ENCODE data around the gene SHC2. TPM values are rescaled to one million over a fixed set of nuclear protein-coding genes. Genes with fewer than 3 reads are reported as not detected.

Gene SHC2
- total RNA-seq, 1 donor from 2014 or later = 29.7 TPM

- H3K27ac Mint-ChIP-seq (ENCODE audit: unreplicated experiment) = no peak overlapping the region
- Histone ChIP-seq H3K4me2 (ENCODE audit: low read length) (no peak overlapping the region), H3K4me3 (ENCODE audit: insufficient read depth, low read depth, low read length) (no peak overlapping the region), H3K9ac (ENCODE audit: low read length) (no peak overlapping the region), H3K27ac (ENCODE audit: low read depth, low read length) (no peak overlapping the region), H3K9me3 (ENCODE audit: insufficient read depth, low read depth, low read length) (no peaks in the 10 kb centered on the region), H4K20me1 (ENCODE audit: insufficient read depth, low read length) (no peaks in the 10 kb centered on the region), H3K36me3 (ENCODE audit: insufficient read depth, low read length) (no peaks in the 10 kb centered on the region), H3K27me3 (ENCODE audit: insufficient read depth, low read length) (no peaks in the 10 kb centered on the region), H3K4me1 (ENCODE audit: insufficient read depth, low read length) (no peaks in the 10 kb centered on the region), H3K79me2 (ENCODE audit: insufficient read depth, low read length) (no peaks in the 10 kb centered on the region), H2AFZ (ENCODE audit: low read depth, low read length) (no peak overlapping the region)
- H3K36me3 Mint-ChIP-seq (ENCODE audit: low read depth, unreplicated experiment) = no peaks in the 10 kb centered on the region
- H3K27me3 Mint-ChIP-seq (ENCODE audit: low read depth, unreplicated experiment) = peaks cover 8% of the 10 kb centered on the region
- FAIRE-seq = no peak
- TF ChIP-seq EZH2 (IDR thresholded peaks at IDR 0.05; ENCODE audit: insufficient read depth, low read length) (no peak), CTCF (IDR thresholded peaks at IDR 0.05; ENCODE audit: insufficient read depth, low read depth, low read length) (no peak)
- DNase-seq (ENCODE audit: low read depth) = no peak
- H3K4me3 Mint-ChIP-seq (ENCODE audit: unreplicated experiment) = no peak overlapping the region
- H3K9me3 Mint-ChIP-seq (ENCODE audit: unreplicated experiment) = peaks cover 3% of the 10 kb centered on the region
- peaks cover 6% of the 10 kb centered on the region for H3K4me1 Mint-ChIP-seq (ENCODE audit: low read depth, unreplicated experiment)
These were observed 6.7 kb upstream of the SHC2 start for GRCh38 chr19:467554-467953.

DNA sequence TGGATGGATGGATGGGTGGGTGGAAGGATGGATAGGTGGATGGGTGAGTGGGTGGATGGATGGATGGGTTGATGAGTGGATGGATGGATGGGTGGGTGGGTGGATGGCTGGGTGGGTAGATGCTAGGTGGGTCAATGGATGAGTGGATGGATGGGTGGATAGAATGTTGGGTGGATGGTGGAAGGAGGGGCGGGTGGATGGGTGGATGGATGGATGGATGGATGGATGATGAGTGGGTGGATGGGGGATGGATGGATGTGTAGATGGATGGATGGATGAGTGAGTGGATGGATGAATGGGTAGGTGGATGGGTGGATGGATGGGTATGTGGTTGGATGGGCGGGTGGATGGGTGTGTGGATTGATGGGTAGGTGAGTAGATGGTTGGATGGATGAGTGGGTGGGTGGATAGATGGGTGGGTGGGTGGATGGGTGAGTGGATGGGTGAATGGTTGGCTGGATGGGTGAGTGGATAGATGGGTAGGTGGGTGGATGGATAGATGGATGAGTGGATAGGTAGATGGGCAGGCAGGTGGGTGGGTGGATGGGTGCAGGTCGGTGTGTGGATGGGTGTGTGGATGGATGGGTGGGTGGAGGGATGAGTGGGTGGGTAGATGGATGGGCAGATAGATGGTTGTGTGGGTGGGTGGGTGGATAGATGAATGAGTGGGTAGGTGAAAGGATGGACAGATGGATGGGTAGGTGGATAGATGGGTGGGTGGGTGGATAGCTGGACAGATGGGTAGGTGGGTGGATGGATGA lies 4.4 kb upstream of the SHC2 start:
- H3K4me1 ChIP-seq (ENCODE audit: insufficient read depth, low read length) = no peaks in the 10 kb centered on the region
- Mint-ChIP-seq H3K36me3 (ENCODE audit: low read depth, unreplicated experiment) (no peaks in the 10 kb centered on the region), H3K9me3 (ENCODE audit: unreplicated experiment) (peaks cover 3% of the 10 kb centered on the region), H3K27ac (ENCODE audit: unreplicated experiment) (no peak overlapping the region), H3K27me3 (ENCODE audit: low read depth, unreplicated experiment) (peaks cover 8% of the 10 kb centered on the region), H3K4me1 (ENCODE audit: low read depth, unreplicated experiment) (peaks cover 3% of the 10 kb centered on the region), H3K4me3 (ENCODE audit: unreplicated experiment) (no peak overlapping the region)
- H3K27ac ChIP-seq (ENCODE audit: low read depth, low read length) = no peak overlapping the region
- H4K20me1 ChIP-seq (ENCODE audit: insufficient read depth, low read length) = no peaks in the 10 kb centered on the region
- no peak overlapping the region for H2AFZ ChIP-seq (ENCODE audit: low read depth, low read length)
- H3K4me3 ChIP-seq (ENCODE audit: insufficient read depth, low read depth, low read length) = no peak overlapping the region
- no peak for DNase-seq (ENCODE audit: low read depth)
- peaks cover 2% of the 10 kb centered on the region for H3K27me3 ChIP-seq (ENCODE audit: insufficient read depth, low read length)
- H3K9ac ChIP-seq (ENCODE audit: low read length) = no peak overlapping the region
- FAIRE-seq = no peak
- TF ChIP-seq CTCF (IDR thresholded peaks at IDR 0.05; ENCODE audit: insufficient read depth, low read depth, low read length) (no peak), EZH2 (IDR thresholded peaks at IDR 0.05; ENCODE audit: insufficient read depth, low read length) (no peak)
- H3K79me2 ChIP-seq (ENCODE audit: insufficient read depth, low read length) = no peaks in the 10 kb centered on the region
- no peaks in the 10 kb centered on the region for H3K36me3 ChIP-seq (ENCODE audit: insufficient read depth, low read length)
- H3K9me3 ChIP-seq (ENCODE audit: insufficient read depth, low read depth, low read length) = no peaks in the 10 kb centered on the region
- no peak overlapping the region for H3K4me2 ChIP-seq (ENCODE audit: low read length)

DNA sequence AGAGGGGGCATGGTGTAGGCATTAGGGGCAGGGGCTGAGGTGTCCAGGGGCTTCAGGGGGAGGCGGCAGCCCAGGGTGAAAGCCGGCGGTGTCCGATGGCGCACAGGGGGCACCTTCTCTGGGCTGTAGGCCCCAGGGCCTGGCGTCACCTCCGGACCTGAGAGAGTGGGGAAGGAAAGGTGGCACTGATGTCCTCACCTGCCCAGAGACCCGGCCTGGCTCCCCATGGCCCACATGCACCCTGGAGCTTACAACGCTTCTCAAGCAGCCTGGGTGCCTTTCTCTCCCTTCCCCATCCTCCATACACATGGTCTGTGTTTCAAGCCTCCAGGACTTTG lies 3.3 kb upstream of the SHC2 start:
- H4K20me1 ChIP-seq (ENCODE audit: insufficient read depth, low read length) = no peaks in the 10 kb centered on the region
- peaks cover 4% of the 10 kb centered on the region for H3K27me3 Mint-ChIP-seq (ENCODE audit: low read depth, unreplicated experiment)
- H3K9me3 Mint-ChIP-seq (ENCODE audit: unreplicated experiment) = peaks cover 3% of the 10 kb centered on the region
- no peak overlapping the region for H2AFZ ChIP-seq (ENCODE audit: low read depth, low read length)
- no peak overlapping the region for H3K9ac ChIP-seq (ENCODE audit: low read length)
- H3K36me3 Mint-ChIP-seq (ENCODE audit: low read depth, unreplicated experiment) = peaks cover 2% of the 10 kb centered on the region
- no peak overlapping the region for H3K27ac Mint-ChIP-seq (ENCODE audit: unreplicated experiment)
- no peaks in the 10 kb centered on the region for H3K4me1 Mint-ChIP-seq (ENCODE audit: low read depth, unreplicated experiment)
- TF ChIP-seq CTCF (IDR thresholded peaks at IDR 0.05; ENCODE audit: insufficient read depth, low read depth, low read length) (no peak), EZH2 (IDR thresholded peaks at IDR 0.05; ENCODE audit: insufficient read depth, low read length) (no peak)
- no peaks in the 10 kb centered on the region for H3K36me3 ChIP-seq (ENCODE audit: insufficient read depth, low read length)
- H3K4me3 ChIP-seq (ENCODE audit: insufficient read depth, low read depth, low read length) = no peak overlapping the region
- H3K79me2 ChIP-seq (ENCODE audit: insufficient read depth, low read length) = no peaks in the 10 kb centered on the region
- FAIRE-seq (no peak), DNase-seq (ENCODE audit: low read depth) (no peak)
- no peak overlapping the region for H3K4me2 ChIP-seq (ENCODE audit: low read length)
- peaks cover 5% of the 10 kb centered on the region for H3K4me1 ChIP-seq (ENCODE audit: insufficient read depth, low read length)
- no peaks in the 10 kb centered on the region for H3K9me3 ChIP-seq (ENCODE audit: insufficient read depth, low read depth, low read length)
- peaks cover 2% of the 10 kb centered on the region for H3K27me3 ChIP-seq (ENCODE audit: insufficient read depth, low read length)
- no peak overlapping the region for H3K4me3 Mint-ChIP-seq (ENCODE audit: unreplicated experiment)
- H3K27ac ChIP-seq (ENCODE audit: low read depth, low read length) = no peak overlapping the region
